Panc1 (cell line): ENCODE measurements around the gene NASP. TPM values are rescaled to one million over a fixed set of nuclear protein-coding genes. Genes with fewer than 3 reads are reported as not detected.
A peak's percentile ranks its signal among the peaks of the same experiment; 100 is the strongest.

Experiments
- ATAC-seq: fragments of 200-7000 bp; cut with Tn5 transposase; 2 replicates; pipeline ENCODE4 v1.9.1; 2020; ENCODE audit warnings: mild to moderate bottlenecking, moderate library complexity
- BruUV-seq: library from RNA; stranded (reverse); fragments of 400-500 nt; replicated peaks from 2 replicates; lab custom pipeline; 2021; lab: Mats Ljungman, UMichigan
- CTCF ChIA-PET: fragments of 300-600 bp; sonication (Branson Sonifier 250); formaldehyde crosslinking; loops from one replicate; lab custom pipeline; 2022; ENCODE audit warnings: antibody characterized with exemption; lab: Charles Lee
- POLR2A ChIA-PET: fragments of 300-600 bp; sonication (Branson Sonifier 250); formaldehyde crosslinking; loops from one replicate; lab custom pipeline; 2022; ENCODE audit warnings: antibody characterized with exemption; lab: Charles Lee
- DNase-seq: peaks from one replicate; pipeline ENCODE4 v3.0.0-alpha.2; 2010; ENCODE audit warnings: low read depth, low spot score
- H3K27ac ChIP-seq: 2 replicates; pipeline ENCODE4 v1.5.1; 2011; ENCODE audit warnings: mild to moderate bottlenecking, low read length, inconsistent platforms
- H3K27me3 ChIP-seq: fragments of 200-500 bp; sonication (Bioruptor generic); 2 replicates; pipeline ENCODE4 v1.6.0; 2014; ENCODE audit warnings: low read length, inconsistent platforms; ENCODE audit not compliant: control insufficient read depth, insufficient read depth
- H3K36me3 ChIP-seq: fragments of 200-500 bp; sonication (Bioruptor generic); 2 replicates; pipeline ENCODE4 v1.5.1; 2014; ENCODE audit warnings: inconsistent platforms, mild to moderate bottlenecking, low read length, moderate library complexity; ENCODE audit not compliant: control insufficient read depth, insufficient read depth
- H3K4me1 ChIP-seq: 2 replicates; pipeline ENCODE4 v1.5.1; 2011; ENCODE audit warnings: inconsistent platforms, mild to moderate bottlenecking, low read length, moderate library complexity; ENCODE audit not compliant: control insufficient read depth, insufficient read depth
- H3K4me3 ChIP-seq, 2 experiments: 2 replicates each; pipeline ENCODE4 v1.5.1; 2011 to 2012; ENCODE audit warnings: low read depth in 2 of 2, low read length in 2 of 2, mild to moderate bottlenecking in 2 of 2, inconsistent platforms in 1 of 2, moderate library complexity in 1 of 2
- H3K9me3 ChIP-seq: fragments of 200-500 bp; sonication (Bioruptor generic); 2 replicates; pipeline ENCODE4 v1.5.1; 2014; ENCODE audit warnings: low read depth, mild to moderate bottlenecking, inconsistent platforms, low read length, moderate library complexity; ENCODE audit not compliant: control insufficient read depth, insufficient read depth
- POLR2AphosphoS5 ChIP-seq: IDR thresholded peaks from 2 replicates; pipeline ENCODE4 v1.6.1; 2012; ENCODE audit warnings: mild to moderate bottlenecking, low read depth, low read length, moderate library complexity
- SIN3A ChIP-seq: IDR thresholded peaks from 2 replicates; pipeline ENCODE4 v1.6.1; 2012; ENCODE audit warnings: low read depth, mild to moderate bottlenecking, low read length, moderate library complexity, borderline replicate concordance; ENCODE audit not compliant: insufficient read depth
- TCF7L2 ChIP-seq: IDR thresholded peaks from 2 replicates; pipeline ENCODE4 v1.6.1; 2011; ENCODE audit warnings: mild to moderate bottlenecking, low read depth, low read length, inconsistent platforms
- in situ Hi-C: cut with HindIII; loops from 2 replicates; pipeline ENCODE4 v1.10.0; 2016; ENCODE audit warnings: low sequenced_read_pairs, low pct_unique_long_range_greater_than_20kb
- intact Hi-C: fragments of 100-400 bp; cut with micrococcal nuclease; formaldehyde crosslinking; loops from one replicate; pipeline ENCODE4 v1.10.0; 2022; ENCODE audit not compliant: unreplicated experiment
- total RNA-seq: library from RNA; stranded (reverse); gene quantifications from one replicate; pipeline ENCODE4 v1.2.1, GENCODE V29; 2021; ENCODE audit not compliant: unreplicated experiment
- TF ChIP-seq, protein P1 (sequence below): fragments of 450-650 bp; IDR thresholded peaks from 2 replicates; pipeline ENCODE4 v1.5.1; 2017; ENCODE audit warnings: mild to moderate bottlenecking
- TF ChIP-seq, protein P2 (sequence below), 2 experiments: IDR thresholded peaks; 2 replicates each; pipeline ENCODE4 v1.6.1; 2011 to 2012; ENCODE audit warnings: low read depth in 2 of 2, control low read depth in 1 of 2, low read length in 1 of 2, mild to moderate bottlenecking in 1 of 2, moderate library complexity in 1 of 2; ENCODE audit not compliant: insufficient read depth in 1 of 2

NASP gene
- total RNA-seq, 1 experiment from 2014 or later: 193 TPM

DNA sequence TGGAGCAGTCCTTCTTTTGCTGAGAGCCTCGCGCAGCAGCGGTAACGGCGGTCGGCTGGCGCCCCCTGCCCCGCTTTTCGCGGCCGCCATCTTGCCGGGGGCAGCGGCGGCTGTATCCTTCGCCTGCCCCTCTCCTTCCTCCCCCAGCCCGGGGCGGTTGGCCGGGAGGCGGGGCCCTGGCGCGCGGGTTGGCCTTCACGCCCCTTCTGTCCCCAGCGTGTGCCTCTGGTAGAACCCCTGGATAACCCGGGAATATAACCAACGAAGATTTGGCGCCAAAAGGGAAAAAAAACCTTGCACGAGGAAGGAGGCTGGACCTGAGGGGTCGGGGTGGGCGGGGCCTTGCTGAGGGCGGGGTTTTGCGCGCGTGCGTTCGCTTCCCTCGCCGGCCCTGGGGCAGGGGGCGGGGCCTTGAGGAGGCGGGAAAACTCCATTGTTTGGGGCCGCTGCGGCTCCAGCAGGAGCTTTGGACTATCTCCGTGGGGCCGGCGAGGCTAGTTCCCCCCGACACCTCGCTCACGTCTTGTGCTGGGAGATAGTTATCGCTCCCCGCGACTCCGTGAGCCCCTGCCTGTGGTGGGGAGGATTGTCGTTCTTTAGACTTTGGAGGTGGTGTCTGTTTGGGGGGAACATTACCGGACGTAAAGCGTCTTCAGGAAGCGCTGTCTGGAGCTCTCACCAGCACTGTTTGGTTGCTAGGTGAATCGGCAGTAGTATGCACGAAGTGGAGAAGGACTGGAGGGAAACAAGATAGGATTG is 689 bp downstream of the NASP start:
- peak overlapping the region; percentile 89 to 98 for H3K4me3 ChIP-seq

DNA sequence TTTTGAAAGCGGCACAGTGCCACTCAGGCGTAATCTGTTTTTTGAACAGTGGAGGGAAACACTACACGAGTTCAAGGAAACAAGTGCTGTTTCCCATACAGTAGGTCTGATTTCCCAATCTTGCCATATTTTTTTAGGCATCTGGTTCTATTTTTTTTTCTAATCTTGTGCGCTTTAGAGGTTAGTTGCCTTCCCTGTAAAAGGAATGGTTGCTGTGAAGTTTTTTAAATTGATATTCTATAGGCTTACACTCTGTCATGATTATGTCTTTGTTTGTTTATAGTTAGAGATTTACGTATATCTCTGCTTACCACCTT is 1.2 kb downstream of the NASP start:
- H3K36me3 ChIP-seq: peaks cover 2% of the 10 kb centered on the region; the same call in 1 of the 2 replicates
- no peaks in the 10 kb centered on the region for H3K27me3 ChIP-seq
- H3K9me3 ChIP-seq: no peaks in the 10 kb centered on the region
- POLR2A ChIA-PET: interaction anchor here (0.6 kb wide), 2 partner anchors 53 to 844 kb away, joined by 3 to 4 read pairs; no protein-coding TSS in a partner anchor
- TF ChIP-seq TCF7L2: no peak
- TF ChIP-seq SIN3A: no peak
- TF ChIP-seq, protein P1, sequence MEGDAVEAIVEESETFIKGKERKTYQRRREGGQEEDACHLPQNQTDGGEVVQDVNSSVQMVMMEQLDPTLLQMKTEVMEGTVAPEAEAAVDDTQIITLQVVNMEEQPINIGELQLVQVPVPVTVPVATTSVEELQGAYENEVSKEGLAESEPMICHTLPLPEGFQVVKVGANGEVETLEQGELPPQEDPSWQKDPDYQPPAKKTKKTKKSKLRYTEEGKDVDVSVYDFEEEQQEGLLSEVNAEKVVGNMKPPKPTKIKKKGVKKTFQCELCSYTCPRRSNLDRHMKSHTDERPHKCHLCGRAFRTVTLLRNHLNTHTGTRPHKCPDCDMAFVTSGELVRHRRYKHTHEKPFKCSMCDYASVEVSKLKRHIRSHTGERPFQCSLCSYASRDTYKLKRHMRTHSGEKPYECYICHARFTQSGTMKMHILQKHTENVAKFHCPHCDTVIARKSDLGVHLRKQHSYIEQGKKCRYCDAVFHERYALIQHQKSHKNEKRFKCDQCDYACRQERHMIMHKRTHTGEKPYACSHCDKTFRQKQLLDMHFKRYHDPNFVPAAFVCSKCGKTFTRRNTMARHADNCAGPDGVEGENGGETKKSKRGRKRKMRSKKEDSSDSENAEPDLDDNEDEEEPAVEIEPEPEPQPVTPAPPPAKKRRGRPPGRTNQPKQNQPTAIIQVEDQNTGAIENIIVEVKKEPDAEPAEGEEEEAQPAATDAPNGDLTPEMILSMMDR: no peak
- TF ChIP-seq, protein P2, sequence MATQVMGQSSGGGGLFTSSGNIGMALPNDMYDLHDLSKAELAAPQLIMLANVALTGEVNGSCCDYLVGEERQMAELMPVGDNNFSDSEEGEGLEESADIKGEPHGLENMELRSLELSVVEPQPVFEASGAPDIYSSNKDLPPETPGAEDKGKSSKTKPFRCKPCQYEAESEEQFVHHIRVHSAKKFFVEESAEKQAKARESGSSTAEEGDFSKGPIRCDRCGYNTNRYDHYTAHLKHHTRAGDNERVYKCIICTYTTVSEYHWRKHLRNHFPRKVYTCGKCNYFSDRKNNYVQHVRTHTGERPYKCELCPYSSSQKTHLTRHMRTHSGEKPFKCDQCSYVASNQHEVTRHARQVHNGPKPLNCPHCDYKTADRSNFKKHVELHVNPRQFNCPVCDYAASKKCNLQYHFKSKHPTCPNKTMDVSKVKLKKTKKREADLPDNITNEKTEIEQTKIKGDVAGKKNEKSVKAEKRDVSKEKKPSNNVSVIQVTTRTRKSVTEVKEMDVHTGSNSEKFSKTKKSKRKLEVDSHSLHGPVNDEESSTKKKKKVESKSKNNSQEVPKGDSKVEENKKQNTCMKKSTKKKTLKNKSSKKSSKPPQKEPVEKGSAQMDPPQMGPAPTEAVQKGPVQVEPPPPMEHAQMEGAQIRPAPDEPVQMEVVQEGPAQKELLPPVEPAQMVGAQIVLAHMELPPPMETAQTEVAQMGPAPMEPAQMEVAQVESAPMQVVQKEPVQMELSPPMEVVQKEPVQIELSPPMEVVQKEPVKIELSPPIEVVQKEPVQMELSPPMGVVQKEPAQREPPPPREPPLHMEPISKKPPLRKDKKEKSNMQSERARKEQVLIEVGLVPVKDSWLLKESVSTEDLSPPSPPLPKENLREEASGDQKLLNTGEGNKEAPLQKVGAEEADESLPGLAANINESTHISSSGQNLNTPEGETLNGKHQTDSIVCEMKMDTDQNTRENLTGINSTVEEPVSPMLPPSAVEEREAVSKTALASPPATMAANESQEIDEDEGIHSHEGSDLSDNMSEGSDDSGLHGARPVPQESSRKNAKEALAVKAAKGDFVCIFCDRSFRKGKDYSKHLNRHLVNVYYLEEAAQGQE (IDR thresholded peaks at IDR 0.05; ENCODE audit: insufficient read depth in 1 of 2, low read depth in 2 of 2, low read length in 1 of 2): no peak
- TF ChIP-seq POLR2AphosphoS5: no peak
- BruUV-seq: no TSS peak
- peak overlapping the region; percentile 89 to 98 for H3K4me3 ChIP-seq
- CTCF ChIA-PET: no interaction called here
- intact Hi-C loops: no loop called here
- ATAC-seq (no peak), DNase-seq (no peak)
- H3K4me1 ChIP-seq: peaks cover 12% of the 10 kb centered on the region
- in situ Hi-C loops: no loop called here
- H3K27ac ChIP-seq: peak overlapping the region; percentile 67; the same call in 1 of the 2 replicates

More for the DNA sequence above, 689 bp downstream of the NASP start:
- no peaks in the 10 kb centered on the region for H3K9me3 ChIP-seq
- no peaks in the 10 kb centered on the region for H3K27me3 ChIP-seq
- DNase-seq: peak; percentile 22
- peak overlapping the region; percentile 90 for H3K27ac ChIP-seq
- in situ Hi-C loops: no loop called here
- ATAC-seq: peak; percentile 68
- CTCF ChIA-PET: interaction anchor here (0.7 kb wide), 1 partner anchor 550 kb away, joined by 3 read pairs; no protein-coding TSS in a partner anchor
- TF ChIP-seq TCF7L2 (0 out of 2 replicates have a peak, but pooled peaks have one; percentile 14), SIN3A (peak; percentile 80; the same call in 1 of the 2 replicates), POLR2AphosphoS5 (no peak; the same call in 1 of the 2 replicates)
- TF ChIP-seq, protein P2 (IDR thresholded peaks at IDR 0.05; ENCODE audit: insufficient read depth in 1 of 2, low read depth in 2 of 2, low read length in 1 of 2): no peak
- TF ChIP-seq, protein P1: no peak
- BruUV-seq: TSS peak; percentile 84
- POLR2A ChIA-PET: interaction anchor here (0.6 kb wide), 1 partner anchor 844 kb away, joined by 4 read pairs; no protein-coding TSS in a partner anchor
- intact Hi-C loops: no loop called here
- peaks cover 8% of the 10 kb centered on the region; the same call in 1 of the 2 replicates for H3K4me1 ChIP-seq
- H3K36me3 ChIP-seq: peaks cover 2% of the 10 kb centered on the region; the same call in 1 of the 2 replicates
